DND-41 (cell line): ENCODE data around the gene C13orf46.

ENCODE experiments used
- ATAC-seq: fragments of 200-7000 bp; cut with Tn5 transposase; 3 replicates; pipeline ENCODE4 v1.9.1; 2021; ENCODE audit warnings: low read depth; ENCODE audit not compliant: insufficient read depth
- DNase-seq: peaks from one replicate; pipeline ENCODE4 v3.0.0-alpha.2; 2020
- H2AFZ ChIP-seq: 2 replicates; pipeline ENCODE4 v1.6.0; 2012; ENCODE audit warnings: low read depth, low read length
- H3K27ac ChIP-seq: 2 replicates; pipeline ENCODE4 v1.5.1; 2012; ENCODE audit warnings: low read length, inconsistent platforms
- H3K27me3 ChIP-seq: fragments of 200-600 bp; sonication (generic); 2 replicates; pipeline ENCODE4 v1.6.0; 2012; ENCODE audit warnings: low read length, mild to moderate bottlenecking, inconsistent platforms; ENCODE audit not compliant: insufficient read depth, poor library complexity
- H3K36me3 ChIP-seq: 2 replicates; pipeline ENCODE4 v1.5.1; 2012; ENCODE audit warnings: low read length, inconsistent platforms; ENCODE audit not compliant: insufficient read depth
- H3K4me1 ChIP-seq: 2 replicates; pipeline ENCODE4 v1.5.1; 2012; ENCODE audit warnings: mild to moderate bottlenecking, low read length; ENCODE audit not compliant: insufficient read depth
- H3K4me2 ChIP-seq: 2 replicates; pipeline ENCODE4 v1.6.0; 2012; ENCODE audit warnings: mild to moderate bottlenecking, moderate library complexity, low read length, inconsistent platforms; ENCODE audit not compliant: insufficient read depth
- H3K4me3 ChIP-seq, 2 experiments: fragments of 200-600 bp in 1 of 2; shearing (Covaris generic) in 1 of 2; 2 replicates each; pipeline ENCODE4 v1.5.1; 2012 to 2016; ENCODE audit warnings: inconsistent platforms in 2 of 2, low read length in 2 of 2, mild to moderate bottlenecking in 2 of 2, low read depth in 1 of 2, moderate library complexity in 1 of 2
- H3K79me2 ChIP-seq: 2 replicates; pipeline ENCODE4 v1.6.0; 2012; ENCODE audit warnings: low read length, inconsistent platforms; ENCODE audit not compliant: insufficient read depth
- H3K9ac ChIP-seq: 2 replicates; pipeline ENCODE4 v1.6.0; 2012; ENCODE audit warnings: low read depth, mild to moderate bottlenecking, inconsistent platforms, low read length, moderate library complexity
- H3K9me3 ChIP-seq: 2 replicates; pipeline ENCODE4 v1.5.1; 2012; ENCODE audit warnings: low read length, moderate library complexity, mild to moderate bottlenecking, inconsistent platforms; ENCODE audit not compliant: insufficient read depth, severe bottlenecking
- H4K20me1 ChIP-seq: 2 replicates; pipeline ENCODE4 v1.6.0; 2012; ENCODE audit warnings: low read length; ENCODE audit not compliant: insufficient read depth
- EZH2 ChIP-seq: IDR thresholded peaks from 3 replicates; pipeline ENCODE4 v1.6.1; 2012; ENCODE audit warnings: borderline replicate concordance, low read depth, mild to moderate bottlenecking, moderate library complexity, low read length, inconsistent platforms; ENCODE audit not compliant: severe bottlenecking
- TF ChIP-seq, protein P1 (sequence below): IDR thresholded peaks from 2 replicates; pipeline ENCODE4 v1.5.1; 2012; ENCODE audit warnings: borderline replicate concordance, low read length, moderate library complexity, mild to moderate bottlenecking; ENCODE audit not compliant: poor library complexity, severe bottlenecking; ENCODE audit errors: extremely low read depth

C13orf46 gene

DNA sequence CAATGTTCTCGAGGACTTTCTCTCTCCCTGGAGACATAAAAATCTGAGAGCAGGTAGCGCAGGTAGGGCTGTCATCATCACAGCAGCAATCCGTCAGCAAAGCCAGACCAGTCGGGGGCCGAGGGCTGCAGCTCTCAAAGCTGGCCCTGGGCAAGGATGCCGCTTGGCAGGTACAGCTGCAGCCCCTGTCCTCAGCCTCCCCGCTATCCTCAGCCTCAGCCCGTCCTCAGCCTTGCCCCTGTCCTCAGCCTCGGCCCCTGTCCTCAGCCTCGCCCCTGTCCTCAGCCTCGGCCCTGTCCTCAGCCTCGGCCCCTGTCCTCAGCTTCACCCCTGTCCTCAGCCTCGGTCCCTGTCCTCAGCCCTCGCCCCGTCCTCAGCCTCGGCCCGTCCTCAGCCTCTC, 10.9 kb downstream of the C13orf46 start:
- no peaks in the 10 kb centered on the region; the same call in 1 of the 2 replicates for H3K36me3 ChIP-seq
- DNase-seq, result no peak
- H3K9ac ChIP-seq, result no peak overlapping the region
- ATAC-seq, result no peak
- H3K27ac ChIP-seq, result no peak overlapping the region
- H3K27me3 ChIP-seq, result no peaks in the 10 kb centered on the region
- no peaks in the 10 kb centered on the region for H3K79me2 ChIP-seq
- no peak overlapping the region for H2AFZ ChIP-seq
- no peak overlapping the region for H3K4me2 ChIP-seq
- H3K9me3 ChIP-seq, result peaks cover 29% of the 10 kb centered on the region
- H3K4me3 ChIP-seq, result no peak overlapping the region
- TF ChIP-seq EZH2, result no peak
- TF ChIP-seq, protein P1, sequence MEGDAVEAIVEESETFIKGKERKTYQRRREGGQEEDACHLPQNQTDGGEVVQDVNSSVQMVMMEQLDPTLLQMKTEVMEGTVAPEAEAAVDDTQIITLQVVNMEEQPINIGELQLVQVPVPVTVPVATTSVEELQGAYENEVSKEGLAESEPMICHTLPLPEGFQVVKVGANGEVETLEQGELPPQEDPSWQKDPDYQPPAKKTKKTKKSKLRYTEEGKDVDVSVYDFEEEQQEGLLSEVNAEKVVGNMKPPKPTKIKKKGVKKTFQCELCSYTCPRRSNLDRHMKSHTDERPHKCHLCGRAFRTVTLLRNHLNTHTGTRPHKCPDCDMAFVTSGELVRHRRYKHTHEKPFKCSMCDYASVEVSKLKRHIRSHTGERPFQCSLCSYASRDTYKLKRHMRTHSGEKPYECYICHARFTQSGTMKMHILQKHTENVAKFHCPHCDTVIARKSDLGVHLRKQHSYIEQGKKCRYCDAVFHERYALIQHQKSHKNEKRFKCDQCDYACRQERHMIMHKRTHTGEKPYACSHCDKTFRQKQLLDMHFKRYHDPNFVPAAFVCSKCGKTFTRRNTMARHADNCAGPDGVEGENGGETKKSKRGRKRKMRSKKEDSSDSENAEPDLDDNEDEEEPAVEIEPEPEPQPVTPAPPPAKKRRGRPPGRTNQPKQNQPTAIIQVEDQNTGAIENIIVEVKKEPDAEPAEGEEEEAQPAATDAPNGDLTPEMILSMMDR, result no peak
- H3K4me1 ChIP-seq, result no peaks in the 10 kb centered on the region
- H4K20me1 ChIP-seq, result no peaks in the 10 kb centered on the region

DNA sequence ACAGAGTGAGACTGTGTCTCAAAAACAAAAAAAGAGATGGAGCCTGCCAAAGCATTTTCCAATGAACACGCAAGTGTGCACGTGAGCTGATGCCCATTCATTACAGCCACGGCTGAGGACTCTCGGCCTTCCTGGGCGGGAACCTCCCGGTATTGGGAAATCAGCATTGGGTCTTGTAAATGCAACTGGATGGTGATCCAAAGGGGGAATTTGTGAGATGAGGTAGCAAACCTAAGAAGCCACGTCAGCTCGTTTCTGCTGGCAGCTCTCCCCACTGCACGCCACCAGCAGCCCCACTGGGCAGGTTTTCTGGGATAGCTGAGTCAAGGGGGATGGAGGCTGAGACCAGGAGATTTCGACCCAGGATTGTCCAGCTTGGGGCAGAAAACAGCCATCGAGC, 11.5 kb downstream of the C13orf46 start:
- H3K4me1 ChIP-seq, result no peaks in the 10 kb centered on the region
- H3K27ac ChIP-seq, result no peak overlapping the region
- H3K36me3 ChIP-seq, result no peaks in the 10 kb centered on the region; the same call in 1 of the 2 replicates
- H3K4me3 ChIP-seq, result no peak overlapping the region
- no peak overlapping the region for H2AFZ ChIP-seq
- peaks cover 29% of the 10 kb centered on the region for H3K9me3 ChIP-seq
- H3K9ac ChIP-seq, result no peak overlapping the region
- no peak for DNase-seq
- no peaks in the 10 kb centered on the region for H4K20me1 ChIP-seq
- H3K79me2 ChIP-seq, result no peaks in the 10 kb centered on the region
- TF ChIP-seq, protein P1, result no peak
- TF ChIP-seq EZH2, result no peak
- no peak for ATAC-seq
- no peaks in the 10 kb centered on the region for H3K27me3 ChIP-seq
- no peak overlapping the region for H3K4me2 ChIP-seq

DNA sequence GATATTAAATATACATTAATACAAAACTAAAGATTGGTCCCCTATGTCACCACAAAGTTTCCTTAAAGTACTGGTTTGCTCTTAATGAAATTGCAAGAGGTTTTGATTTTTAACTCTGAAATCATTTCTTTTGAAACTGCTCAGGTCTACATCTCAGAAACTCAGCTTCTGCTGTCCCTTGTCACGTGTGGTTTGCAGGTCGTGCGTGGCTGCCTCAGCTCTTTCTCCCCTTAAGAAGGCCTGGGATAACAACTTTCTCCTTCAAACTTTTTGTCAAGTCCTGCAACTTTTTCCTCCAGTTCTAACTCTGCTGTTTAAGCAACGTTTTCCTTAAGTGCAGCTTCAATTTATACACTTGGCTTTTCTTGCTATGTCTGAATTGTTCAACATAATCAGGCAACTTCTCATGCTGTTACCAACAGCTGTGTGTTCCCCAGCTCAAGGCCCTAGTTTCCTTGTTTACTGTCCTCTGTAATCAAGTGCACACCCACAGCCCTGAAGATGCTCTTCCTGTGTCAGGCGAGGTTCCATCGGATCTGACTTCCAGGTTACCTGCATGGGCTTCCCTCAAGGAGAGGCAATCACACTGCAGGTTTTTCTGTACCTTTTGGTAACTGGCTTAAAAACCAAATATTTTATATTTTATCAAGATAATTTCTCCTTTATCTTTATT, 13.5 kb downstream of the C13orf46 start:
- H3K4me2 ChIP-seq, result no peak overlapping the region
- H3K4me1 ChIP-seq, result no peaks in the 10 kb centered on the region
- H3K9me3 ChIP-seq, result peaks cover 25% of the 10 kb centered on the region
- ATAC-seq (no peak), DNase-seq (no peak)
- TF ChIP-seq, protein P1, result no peak
- TF ChIP-seq EZH2, result no peak
- no peak overlapping the region for H3K4me3 ChIP-seq
- no peaks in the 10 kb centered on the region for H3K79me2 ChIP-seq
- no peaks in the 10 kb centered on the region for H3K27me3 ChIP-seq
- no peak overlapping the region for H3K27ac ChIP-seq
- no peak overlapping the region for H2AFZ ChIP-seq
- no peak overlapping the region for H3K9ac ChIP-seq
- H4K20me1 ChIP-seq, result no peaks in the 10 kb centered on the region
- no peaks in the 10 kb centered on the region for H3K36me3 ChIP-seq

DNA sequence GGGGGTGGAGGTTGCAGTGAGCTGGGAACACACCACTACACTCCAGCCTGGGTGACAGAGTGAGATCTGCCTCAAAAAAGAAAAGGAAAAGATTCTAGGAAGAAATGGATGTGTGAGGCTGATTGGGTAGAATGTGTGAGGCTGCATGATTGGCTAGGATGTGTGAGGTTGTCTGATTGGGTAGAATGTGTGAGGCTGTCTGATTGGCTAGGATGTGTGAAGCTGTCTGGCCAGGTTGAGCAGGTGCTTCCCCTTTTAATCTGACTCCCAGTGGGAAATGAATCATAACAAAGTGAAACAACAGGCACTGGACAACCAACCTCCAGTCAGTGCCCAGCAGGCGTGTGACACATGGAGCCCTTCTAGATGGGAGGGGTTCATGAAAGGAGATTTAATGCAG, 14.7 kb downstream of the C13orf46 start:
- Histone ChIP-seq H2AFZ (no peak overlapping the region), H3K4me1 (no peaks in the 10 kb centered on the region), H3K79me2 (no peaks in the 10 kb centered on the region), H3K36me3 (no peaks in the 10 kb centered on the region), H3K9me3 (peaks cover 22% of the 10 kb centered on the region), H3K4me3 (no peak overlapping the region), H3K27me3 (no peaks in the 10 kb centered on the region), H4K20me1 (peaks cover 3% of the 10 kb centered on the region; the same call in 1 of the 2 replicates), H3K4me2 (no peak overlapping the region), H3K9ac (no peak overlapping the region), H3K27ac (no peak overlapping the region)
- TF ChIP-seq EZH2, result no peak
- TF ChIP-seq, protein P1, result no peak
- DNase-seq, result no peak
- no peak for ATAC-seq
